Glomerular visceral epithelial cell (primary cell): ENCODE results near the gene ITPR3.

Source experiments
- DNase-seq: peaks from one replicate; pipeline ENCODE4 v3.0.0-alpha.2; 2016; ENCODE audit errors: extremely low spot score

The ITPR3 gene

DNA sequence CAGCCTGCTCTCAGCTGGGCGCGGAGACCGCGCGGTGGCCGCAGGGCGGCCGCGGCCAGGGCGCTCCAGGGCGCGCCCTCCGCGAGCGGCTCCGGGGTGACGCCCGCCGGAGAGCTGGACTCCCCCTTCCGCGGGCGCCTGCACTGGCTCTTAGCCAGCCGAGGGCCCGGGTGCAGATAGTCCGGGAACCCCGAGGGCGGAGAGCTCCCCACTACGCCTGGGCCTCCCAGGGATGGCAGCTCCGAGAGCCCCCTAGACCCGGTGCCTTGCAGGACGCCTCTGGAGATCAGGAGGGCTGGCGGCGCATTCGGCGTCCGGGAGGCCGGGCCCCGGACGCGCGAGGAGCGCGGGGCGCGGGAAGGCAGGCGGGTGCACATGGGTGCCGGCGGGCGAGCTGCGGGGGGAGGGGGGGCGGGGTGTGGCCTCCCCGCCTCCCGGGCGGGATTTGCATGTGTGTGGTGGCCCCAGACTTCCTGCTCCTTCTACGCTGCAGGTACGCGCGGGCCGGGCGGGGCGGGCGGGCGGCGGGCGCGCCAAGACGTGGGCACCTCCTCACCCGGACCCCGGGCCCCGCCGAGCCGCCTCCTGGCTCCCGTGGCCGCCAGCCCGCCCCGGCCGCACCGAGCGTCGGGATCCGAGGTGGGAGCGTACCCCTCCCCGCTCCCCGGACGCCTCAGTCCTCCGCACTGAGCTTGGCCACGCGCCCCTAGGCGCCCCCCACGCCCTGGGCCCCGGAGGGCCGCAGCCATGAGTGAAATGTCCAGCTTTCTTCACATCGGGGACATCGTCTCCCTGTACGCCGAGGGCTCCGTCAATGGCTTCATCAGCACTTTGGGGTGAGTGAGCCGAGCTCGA lies at the start of gene ITPR3:
TSS of gene ITPR3 (plus strand) at position 467 of the 855 bp plus-strand sequence. CDS start at position 748, 281 bp downstream.
- peak; percentile 87 for DNase-seq

DNA sequence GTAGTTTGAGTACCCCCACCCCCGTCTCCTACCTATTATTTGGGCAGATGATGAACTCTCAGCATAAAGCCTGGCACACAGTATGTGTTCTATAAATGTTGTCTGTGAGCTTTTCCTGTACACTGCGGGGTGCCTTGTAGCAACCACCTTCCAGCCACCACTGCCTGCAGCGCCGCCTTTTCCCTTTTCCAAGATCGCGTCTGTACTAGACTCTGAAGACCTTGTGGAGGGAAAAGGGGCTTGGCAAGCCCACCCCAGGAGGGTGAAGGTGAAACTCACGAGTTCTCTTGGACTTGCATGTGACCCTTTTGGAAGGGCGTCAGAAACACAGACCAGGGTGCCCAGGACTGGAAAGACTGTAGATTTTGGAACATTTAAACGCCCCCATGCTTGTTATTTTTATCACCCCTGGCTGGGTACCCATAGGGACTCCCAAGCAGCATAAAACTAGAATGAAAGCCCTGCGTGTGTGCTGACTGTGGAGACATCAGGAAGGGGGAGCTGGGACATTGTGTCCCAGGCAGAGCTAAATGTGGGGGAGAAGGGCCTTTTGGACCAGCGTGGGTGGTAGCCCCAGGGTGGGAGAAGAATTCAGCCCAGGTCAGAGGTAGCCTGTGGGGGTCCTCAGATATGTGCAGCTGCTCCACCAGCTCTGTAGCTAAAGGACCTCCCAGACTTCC lies 49.3 kb upstream of the ITPR3 start:
- no peak for DNase-seq

DNA sequence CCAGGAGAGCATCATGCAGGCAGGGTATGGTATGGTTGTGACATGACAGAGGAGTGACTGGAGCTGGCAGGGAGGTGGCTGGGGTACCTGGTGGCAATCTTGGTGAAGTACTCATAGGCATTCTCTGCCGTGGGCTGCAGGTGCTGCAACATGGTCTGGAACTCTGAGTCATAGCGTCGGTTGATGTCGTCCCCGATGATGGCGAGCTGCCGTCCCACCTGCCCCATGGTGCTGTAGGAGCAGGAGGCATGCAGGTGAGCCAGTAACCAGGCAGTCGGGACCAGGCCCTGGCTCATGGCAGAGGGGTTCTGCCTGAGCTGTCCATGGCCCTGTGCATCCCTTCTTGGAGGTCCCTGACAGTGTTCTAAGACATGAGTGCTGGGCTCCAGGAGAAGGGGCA lies 45.9 kb upstream of the ITPR3 start:
- no peak for DNase-seq

DNA sequence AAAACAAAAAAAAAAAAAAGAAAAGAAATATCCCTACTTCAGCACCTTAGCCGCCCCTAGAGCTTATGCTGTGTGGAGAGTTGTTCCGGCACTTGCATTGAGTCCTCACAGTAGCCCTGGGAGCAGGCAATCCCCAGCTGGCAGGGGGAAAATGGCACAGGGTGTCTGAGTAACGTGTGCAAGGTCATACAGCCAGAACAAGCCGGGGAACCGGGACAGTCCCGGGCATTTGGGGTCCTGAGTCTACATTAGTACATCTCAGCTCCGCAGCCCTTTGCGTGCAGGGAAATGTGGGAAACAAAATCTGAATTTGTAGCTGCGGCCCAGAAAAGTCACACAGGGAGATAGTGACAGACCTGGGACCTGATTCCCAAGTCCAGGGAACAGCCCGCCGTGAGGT lies 44.5 kb upstream of the ITPR3 start:
- no peak for DNase-seq

DNA sequence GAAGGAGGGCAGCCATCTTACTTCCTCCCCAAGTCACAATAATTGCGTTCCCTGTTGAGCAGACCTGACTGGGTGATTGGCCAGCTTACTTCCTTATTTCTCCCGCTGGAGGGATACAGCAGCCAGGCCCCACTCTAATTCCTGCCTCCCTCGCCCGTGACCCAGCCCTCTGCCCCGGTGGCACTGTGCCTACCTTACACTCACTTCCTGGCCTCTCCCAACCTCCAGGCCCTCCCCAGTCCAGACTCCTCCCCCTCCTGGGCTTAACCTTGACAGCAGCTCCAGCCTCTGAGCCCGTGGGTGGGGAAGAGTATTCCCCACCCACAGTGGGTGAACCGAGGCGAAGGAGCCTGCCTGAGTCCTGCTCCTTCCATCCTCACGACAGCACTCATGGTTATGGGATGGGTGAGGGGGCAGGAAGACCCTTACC lies 44.0 kb upstream of the ITPR3 start:
- DNase-seq, result no peak

DNA sequence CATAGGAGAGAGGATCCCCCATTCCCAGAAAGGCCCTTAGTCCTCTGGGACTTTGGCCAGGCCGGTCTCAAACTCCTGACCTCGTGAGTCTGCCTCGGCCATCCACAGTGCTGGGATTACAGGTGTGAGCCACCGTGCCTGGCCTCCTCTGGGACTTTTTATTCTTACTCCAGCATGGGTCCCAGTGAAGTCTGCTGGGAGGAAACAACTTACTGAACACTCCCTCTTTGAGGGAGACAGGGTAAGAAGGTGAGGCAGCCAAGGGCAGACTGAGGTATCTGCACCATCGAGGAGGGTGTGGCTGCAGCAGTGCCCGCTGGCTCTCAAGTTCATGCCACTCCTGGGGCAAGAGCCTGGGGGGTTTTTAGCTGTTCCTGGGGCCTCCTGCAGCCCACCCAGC lies 43.4 kb upstream of the ITPR3 start:
- no peak for DNase-seq

DNA sequence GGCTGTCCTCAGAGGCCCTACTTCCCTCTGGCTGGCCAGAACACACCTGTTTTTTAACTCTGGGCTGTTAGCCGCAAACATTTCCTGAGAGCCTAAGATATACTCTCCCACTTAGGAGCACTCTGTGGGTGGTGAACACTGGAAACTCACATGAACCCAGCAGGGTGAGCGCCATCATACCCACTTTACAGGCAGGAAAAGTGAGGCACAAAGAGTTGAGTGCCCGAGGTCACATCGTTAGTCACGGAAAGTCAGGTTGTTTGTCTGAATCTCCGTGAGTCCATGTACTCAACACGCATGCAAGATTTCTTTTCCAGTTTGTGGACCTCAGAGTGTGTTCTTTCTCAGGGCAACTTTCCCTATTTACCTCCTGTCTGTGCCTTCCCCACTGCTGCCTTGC lies 43.0 kb upstream of the ITPR3 start:
- DNase-seq, result no peak

DNA sequence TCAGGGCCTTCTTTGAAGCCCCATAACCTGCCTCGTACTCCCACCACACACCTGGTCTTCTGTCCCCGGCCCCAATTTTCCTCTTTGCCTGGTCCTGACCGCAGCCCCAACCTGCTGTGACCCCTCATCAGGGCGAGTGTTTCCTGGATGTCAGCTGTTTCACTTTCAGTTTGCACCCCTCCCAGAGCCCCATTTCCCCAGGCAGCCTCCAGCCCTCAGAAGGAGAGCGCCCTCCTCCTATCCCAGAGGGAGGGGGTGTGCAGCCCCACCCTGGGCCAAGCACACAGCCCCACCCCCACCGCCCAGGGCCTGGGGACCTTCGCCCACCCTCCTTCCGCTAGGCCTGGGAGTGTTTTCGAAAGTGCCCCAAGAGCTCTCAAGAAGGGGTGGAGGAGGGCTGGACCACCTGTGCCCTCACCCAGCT lies 42.5 kb upstream of the ITPR3 start:
- no peak for DNase-seq

DNA sequence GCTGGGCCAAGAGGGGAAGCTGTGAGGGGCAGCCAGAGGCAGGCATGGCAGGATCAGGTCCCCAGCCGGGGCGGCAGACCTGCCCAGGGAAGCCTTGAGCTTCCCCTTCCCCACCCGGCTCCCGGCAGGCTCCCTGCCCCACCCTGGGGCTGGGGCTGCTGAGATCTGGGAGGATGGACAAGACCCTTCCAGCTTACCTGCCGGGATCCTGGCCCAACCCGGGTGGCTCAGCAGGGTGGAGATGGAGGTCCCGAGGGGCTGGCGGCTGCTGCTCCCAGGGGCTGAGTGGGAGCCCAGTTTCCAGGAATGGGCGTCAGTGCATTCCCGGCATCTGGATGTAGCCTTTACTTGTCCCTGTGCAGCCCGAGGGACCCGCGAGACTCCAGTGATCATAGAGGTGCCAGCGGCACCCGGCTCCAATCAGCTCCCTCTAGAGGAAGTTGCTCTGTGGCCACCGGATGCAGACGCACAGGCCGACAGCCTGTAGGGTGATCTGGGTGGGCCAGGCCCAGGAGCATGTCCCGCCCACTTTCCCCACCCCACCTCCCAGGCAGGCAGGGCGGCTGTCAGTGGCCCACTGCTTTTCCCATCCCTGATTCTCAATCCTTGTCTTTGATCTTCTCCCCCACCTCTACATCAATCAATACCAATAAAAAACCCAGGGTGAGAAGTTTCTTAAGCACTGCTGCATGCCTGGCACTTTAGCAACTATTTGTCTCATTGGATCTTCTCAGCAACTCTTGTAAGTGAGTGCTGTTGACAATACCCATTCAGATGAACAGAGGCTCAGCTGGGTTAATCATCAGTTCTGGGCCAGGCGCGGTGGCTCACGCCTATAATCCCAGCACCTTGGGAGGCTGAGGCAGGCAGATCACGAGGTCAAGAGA lies 41.1 kb upstream of the ITPR3 start, which contains the start of gene BAK1:
TSS of gene BAK1 (minus strand) at position 449 of the 887 bp plus-strand sequence. CDS start 2,672 bp downstream, outside the sequence.
- peak; percentile 90 for DNase-seq

DNA sequence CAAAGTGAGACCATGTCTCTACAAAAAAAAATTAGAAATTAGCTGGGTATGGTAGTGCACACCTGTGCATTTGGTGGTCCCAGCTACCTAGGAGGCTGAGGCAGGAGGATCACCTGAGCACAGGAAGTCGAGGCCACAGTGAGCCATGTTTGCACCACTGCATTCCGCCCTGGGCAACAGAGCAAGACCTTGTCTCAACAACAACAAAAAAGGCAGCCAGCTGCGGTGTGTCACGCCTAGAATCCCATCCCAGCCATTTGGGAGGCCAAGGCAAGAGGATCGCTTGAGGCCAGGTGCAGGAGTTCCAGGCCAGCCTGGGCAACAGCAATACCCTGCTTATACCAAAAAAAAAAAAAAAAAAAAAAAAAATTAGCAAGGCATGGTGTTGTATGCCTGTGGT lies 39.9 kb upstream of the ITPR3 start:
- no peak for DNase-seq

DNA sequence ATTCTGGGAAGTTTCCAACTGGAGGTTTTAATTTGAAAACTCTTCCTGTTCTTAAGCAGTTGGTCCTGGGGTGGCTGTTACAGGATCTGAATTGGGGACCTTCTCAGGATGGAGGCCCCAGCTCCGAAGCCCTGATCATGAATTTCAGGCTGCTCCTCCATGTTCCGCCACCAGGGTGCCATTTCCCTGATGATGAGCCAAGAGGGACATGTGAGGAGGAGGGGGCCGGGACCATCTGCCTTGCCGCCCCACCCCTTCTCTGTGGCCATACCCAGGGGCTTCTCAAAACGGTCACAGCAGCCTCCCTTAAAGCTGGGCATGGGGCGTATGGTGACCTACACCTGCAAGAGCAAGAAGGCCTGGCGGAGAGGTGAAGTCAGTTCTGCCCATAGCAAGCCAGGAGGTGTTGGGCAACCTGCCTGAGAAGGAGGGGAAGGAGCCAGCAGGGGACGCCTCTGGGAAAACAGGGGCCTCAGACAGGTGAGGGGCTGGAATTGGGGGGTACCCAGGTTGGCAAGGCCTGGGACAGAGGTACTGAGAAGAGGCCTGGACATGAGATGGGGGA lies 37.4 kb upstream of the ITPR3 start:
- DNase-seq, result no peak

DNA sequence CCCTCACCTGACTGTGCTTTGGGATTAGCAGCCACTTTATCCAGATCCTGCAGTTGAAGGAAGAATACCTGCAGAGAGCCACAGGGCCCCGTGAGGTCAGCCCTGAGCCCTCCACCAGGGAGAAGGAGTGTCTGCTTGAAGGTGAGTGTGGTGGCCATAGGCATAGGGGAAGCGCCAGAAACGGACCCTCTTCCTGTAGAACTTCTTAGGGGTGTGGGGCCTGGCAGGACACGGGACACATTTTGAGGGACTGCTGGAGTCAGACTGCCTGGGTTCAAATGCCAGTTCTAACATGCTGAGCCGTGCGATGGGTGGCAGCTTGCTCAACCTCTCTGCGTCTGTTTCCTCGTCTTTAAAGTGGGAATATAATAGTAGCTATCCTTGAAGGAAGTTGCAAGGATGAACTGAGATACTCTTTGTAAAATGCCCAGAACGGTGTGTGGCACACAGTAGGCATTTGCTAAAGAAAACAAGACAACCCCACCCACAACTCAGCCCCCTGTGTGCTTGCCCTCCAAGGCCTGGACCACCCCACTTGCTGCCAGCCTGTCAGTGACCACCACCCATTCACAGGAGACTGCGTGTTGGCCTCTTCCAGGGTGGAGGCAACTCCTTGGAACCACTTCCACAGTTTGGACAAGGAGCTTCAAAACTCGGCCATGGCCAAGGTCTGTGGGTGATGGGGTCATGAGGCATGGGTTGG lies 36.3 kb upstream of the ITPR3 start:
- DNase-seq, result no peak

DNA sequence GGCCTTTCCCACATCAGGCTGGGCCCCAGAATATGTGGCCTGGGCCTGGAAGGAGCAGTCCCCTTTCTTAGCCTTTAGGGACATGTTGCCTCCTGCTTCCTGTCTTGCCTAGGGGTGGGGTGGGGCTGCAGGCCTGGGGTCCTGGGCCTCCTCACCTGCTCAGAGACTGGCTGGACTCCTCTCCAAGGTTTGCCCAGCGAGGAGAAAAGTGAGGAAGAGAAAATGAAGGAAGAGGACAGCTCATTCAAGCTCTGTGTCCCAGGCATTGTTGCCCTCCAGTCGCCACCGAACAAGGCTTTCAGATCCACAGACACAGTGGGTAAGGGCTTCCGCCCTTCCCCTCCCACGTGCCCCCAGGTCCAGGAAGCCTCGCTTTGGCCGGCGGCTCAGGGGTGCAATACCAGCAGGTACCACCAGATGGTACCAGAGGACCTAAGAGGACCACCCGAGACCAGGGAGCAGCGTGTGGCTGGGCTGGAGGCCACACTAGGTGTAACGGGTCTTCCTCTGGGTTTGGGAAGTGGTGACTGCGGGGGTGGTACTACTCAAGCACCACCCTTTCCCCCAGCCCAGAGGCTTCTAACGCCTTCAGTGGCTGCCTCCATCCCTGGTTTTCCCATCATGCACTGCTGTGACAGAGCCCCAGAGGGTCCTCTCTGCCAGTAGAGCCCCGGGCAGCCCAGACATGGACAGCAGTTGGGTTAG lies 35.6 kb upstream of the ITPR3 start:
- DNase-seq, result peak; percentile 82

DNA sequence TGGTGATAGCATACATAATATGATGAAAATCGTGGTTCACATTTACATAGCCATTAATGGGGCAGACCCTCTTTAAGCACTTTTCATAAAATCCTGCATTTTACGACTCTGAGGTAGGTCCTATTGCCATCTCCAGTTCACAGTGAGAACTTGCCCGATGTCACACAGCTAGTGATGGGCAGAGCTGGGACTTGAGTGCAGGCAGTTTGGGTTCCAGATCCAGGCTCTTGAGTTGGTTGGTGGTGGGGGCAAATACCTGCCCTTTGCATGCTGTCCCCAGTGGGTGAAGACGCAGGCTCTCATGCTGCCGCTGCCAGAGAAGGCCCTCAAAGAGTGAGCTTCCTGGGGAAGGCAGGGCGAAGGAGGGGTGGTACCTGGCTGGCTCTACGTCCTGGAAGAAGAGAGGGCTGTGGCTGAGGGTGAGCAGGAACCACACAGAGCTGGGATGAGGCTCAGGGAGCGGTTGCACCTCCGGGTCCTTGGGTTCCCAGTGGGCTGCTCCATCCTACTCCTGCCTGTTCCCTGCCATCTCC lies 34.9 kb upstream of the ITPR3 start:
- no peak for DNase-seq

DNA sequence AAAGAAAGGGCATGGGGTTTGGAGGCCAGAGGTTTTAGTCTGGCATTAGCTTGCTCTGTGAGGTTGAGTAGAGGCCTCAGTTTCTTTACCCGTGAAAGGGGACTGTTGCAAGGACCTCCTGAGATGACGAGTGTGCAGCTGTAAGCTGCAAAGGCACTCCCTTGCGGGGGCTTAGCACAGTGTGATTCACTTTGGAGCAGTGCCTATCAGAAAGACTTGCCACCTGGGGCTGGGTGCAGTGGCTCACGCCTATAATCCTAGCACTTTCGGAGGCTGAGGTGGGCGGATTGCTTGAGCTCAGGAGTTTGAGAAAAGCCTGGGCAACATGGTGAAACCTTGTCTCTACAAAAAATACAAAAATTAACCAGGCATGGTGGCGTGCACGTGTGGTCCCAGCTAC lies 33.6 kb upstream of the ITPR3 start:
- DNase-seq, result no peak

DNA sequence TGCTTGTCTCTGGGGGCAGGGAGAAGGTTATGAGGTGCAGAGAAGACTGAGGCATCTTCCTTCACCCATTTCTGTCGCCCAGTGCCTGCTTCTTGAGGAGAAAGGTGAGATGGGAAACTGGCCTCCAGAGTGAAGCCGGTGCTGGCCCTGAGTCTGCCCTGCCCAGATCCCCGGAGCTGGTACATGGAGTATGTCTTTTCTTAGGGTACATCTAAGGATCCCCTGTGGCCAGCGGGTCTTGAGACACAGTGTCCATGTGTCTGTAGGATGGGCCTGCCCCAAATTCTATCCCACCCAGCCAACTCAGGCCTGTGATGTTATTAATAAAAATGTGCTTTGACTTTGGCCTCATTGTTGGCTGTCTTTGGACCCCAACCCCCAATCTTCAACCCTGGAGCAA lies 32.2 kb upstream of the ITPR3 start:
- DNase-seq, result no peak

DNA sequence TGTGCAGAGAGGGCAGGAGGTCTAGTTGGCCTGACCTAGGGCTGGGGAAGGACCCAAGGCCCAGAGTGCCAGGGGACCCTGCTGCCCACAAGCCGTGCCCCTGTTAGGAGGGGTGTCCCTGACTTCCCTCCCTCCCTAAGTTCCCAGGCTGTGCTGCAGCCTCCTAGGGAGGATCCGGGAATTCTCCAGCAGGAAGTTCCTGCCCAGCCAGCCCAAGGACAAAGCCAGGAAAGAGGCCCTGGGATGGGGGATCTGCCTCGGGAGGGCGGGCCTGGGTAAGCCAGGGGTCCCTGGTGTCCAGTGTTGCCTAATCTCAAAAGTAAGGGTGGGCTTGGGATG lies 31.8 kb upstream of the ITPR3 start:
- no peak for DNase-seq

DNA sequence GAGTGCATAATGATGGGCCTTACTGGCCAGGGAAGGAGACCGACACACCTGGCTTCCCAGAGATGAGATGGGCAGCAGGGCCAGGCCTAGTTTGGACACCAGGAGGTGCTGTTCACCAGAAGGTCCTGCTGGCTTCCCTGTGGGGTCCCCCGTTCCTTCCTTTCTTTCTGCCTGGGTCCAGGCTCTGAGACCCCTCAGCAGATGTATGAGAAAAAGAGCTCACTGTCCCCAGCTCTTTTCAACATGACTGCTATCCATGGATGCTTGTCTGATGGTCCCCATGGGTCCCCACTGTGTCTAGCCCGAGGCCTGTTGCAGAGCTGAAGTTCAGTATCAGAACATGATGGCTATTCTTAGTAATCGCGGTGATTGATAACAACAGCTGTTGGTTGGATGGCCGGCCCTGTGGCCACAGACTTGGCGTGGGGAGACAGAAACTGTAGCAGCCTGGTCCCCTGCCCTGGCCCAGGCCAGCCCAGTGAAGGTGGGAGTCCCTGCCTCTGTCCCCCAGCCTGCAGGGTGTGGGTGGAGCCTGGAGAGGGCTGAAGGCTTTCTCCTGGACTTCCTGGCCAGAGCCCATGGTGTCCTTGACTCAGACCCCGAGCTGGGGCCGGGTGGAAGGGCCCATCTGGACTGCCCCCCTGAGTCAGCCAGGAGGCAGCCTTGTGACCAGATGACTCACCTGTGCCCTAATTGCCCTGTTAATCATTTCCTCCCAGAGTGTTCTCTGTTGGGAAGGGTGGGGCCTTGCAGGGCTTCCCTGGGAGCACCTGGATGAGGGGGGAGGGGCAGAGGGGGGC lies 31.2 kb upstream of the ITPR3 start:
- DNase-seq, result peak; percentile 98

DNA sequence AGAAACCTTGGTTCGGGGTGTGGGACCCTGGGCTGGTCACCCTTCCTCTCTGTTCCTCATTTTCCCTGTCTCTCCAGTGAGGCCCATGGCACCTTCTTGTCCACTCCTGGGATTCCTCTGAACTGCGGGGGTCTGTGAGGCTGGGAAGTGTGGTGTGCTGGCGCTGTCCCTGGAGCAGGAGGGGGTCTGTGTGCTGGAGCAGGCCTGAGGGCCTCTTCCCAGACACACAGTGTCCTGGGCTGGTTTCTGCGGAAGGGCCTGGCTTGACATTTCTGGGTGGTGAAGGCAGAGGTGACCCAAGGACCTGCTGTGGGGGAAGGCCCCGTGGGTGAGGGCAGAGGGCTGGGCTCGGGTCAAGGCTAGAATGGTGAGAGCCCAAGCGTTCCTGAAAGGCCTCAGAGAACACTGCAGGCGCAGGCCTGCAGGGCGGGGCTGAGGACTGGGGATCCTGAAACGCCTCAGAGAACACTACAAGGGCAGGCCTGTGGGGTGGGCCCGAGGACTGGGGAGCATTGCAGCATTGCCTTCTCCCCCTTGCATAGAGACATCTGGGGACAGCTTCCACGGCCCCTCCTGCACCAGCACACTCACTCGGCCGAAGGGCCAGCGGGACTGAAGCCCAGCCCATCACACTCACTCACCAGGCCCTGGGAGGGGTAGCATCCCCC lies 30.5 kb upstream of the ITPR3 start:
- DNase-seq, result peak; percentile 77
